HepG2 (cell line): ENCODE results near the gene PRMT7. TPM values are rescaled to one million over a fixed set of nuclear protein-coding genes. Genes with fewer than 3 reads are reported as not detected.

ENCODE experiments used
- ATAC-seq: fragments of 200-7000 bp; cut with Tn5 transposase; 3 replicates; pipeline ENCODE4 v1.9.1; 2020; ENCODE audit warnings: mild to moderate bottlenecking, moderate library complexity
- BruUV-seq: library from RNA; stranded (reverse); fragments of 400-500 nt; replicated peaks from 2 replicates; lab custom pipeline; 2021; lab: Mats Ljungman, UMichigan
- CTCF ChIA-PET: fragments of 300-600 bp; formaldehyde crosslinking; extraction: SDS; loops from one replicate; lab custom pipeline; 2021; ENCODE audit warnings: low total read pairs, inconsistent platforms, low intra/inter-chr PET ratio; lab: Yijun Ruan, JAX
- POLR2A ChIA-PET: fragments of 350-600 bp; sonication (Branson Sonifier 250); formaldehyde crosslinking; loops from one replicate; lab custom pipeline; 2020; ENCODE audit warnings: antibody characterized with exemption, inconsistent platforms; lab: Yijun Ruan, JAX
- DNase-seq: peaks from one replicate; pipeline ENCODE4 v3.0.0-alpha.2; 2015; ENCODE audit warnings: low spot score
- FAIRE-seq: peaks from 3 replicates; lab custom pipeline; 2011; peaks lifted over from hg19 to GRCh38; lab: Jason Lieb, UNC
- H2AFZ ChIP-seq: one replicate; pipeline ENCODE4 v1.6.1; 2011; ENCODE audit warnings: low read length, inconsistent platforms
- H3K27ac ChIP-seq: fragments of 300-600 bp; 3 replicates; pipeline ENCODE4 v1.8.0; 2011; ENCODE audit warnings: mixed run types, mild to moderate bottlenecking, mixed read lengths, low read length, inconsistent platforms; ENCODE audit not compliant: insufficient read depth; ENCODE audit errors: extremely low read length
- H3K27me3 ChIP-seq, 2 experiments: fragments of 200-600 bp in 1 of 2; 2 replicates in 1 of 2; 3 replicates in 1 of 2; pipeline versions ENCODE4 v1.6.0 to v1.8.0; 2011; ENCODE audit warnings: low read length in 2 of 2, mild to moderate bottlenecking in 2 of 2, moderate library complexity in 2 of 2, inconsistent platforms in 1 of 2; ENCODE audit not compliant: insufficient read depth in 2 of 2, control insufficient read depth in 1 of 2
- H3K36me3 ChIP-seq, 2 experiments: fragments of 200-600 bp in 1 of 2; replicated peaks in 1 of 2; 2 replicates in 1 of 2; 3 replicates in 1 of 2; pipeline versions ENCODE4 v1.5.1 to v1.8.0; 2011; ENCODE audit warnings: low read length in 2 of 2, inconsistent platforms in 1 of 2; ENCODE audit not compliant: insufficient read depth in 2 of 2, control insufficient read depth in 1 of 2
- H3K4me1 ChIP-seq: 2 replicates; pipeline ENCODE4 v1.5.1; 2012; ENCODE audit warnings: low read length, inconsistent platforms; ENCODE audit not compliant: insufficient read depth
- H3K4me2 ChIP-seq: 2 replicates; pipeline ENCODE4 v1.6.0; 2011; ENCODE audit warnings: low read depth, low read length, inconsistent platforms
- H3K4me3 ChIP-seq, 3 experiments: fragments of 200-600 bp in 1 of 3; sonication (generic), shearing (Covaris generic) in 1 of 3; replicated peaks in 1 of 3; 2 replicates each; pipeline ENCODE4 v1.5.1; 2011 to 2016; ENCODE audit warnings: low read length in 3 of 3, inconsistent platforms in 2 of 3, low read depth in 2 of 3, mild to moderate bottlenecking in 2 of 3, control low read depth in 1 of 3, mixed read lengths in 1 of 3; ENCODE audit not compliant: insufficient read depth in 1 of 3
- H3K79me2 ChIP-seq: one replicate; pipeline ENCODE4 v1.6.1; 2011; ENCODE audit warnings: low read length, inconsistent platforms; ENCODE audit not compliant: insufficient read depth
- H3K9ac ChIP-seq: 2 replicates; pipeline ENCODE4 v1.6.0; 2011; ENCODE audit warnings: mild to moderate bottlenecking, low read depth, low read length, inconsistent platforms; ENCODE audit not compliant: insufficient read depth
- H3K9me3 ChIP-seq: 2 replicates; pipeline ENCODE4 v1.5.1; 2012; ENCODE audit warnings: mild to moderate bottlenecking, low read length
- H4K20me1 ChIP-seq: 2 replicates; pipeline ENCODE4 v1.6.0; 2011; ENCODE audit warnings: inconsistent platforms, mild to moderate bottlenecking, low read length, moderate library complexity; ENCODE audit not compliant: insufficient read depth
- GFI1 ChIP-seq: sonication (generic); formaldehyde crosslinking; IDR thresholded peaks from 2 replicates; pipeline ENCODE4 v1.5.0; 2020; ENCODE audit warnings: missing genetic modification reagents, mild to moderate bottlenecking, borderline replicate concordance
- HCFC1 ChIP-seq: fragments of 150-350 bp; IDR thresholded peaks from 2 replicates; pipeline ENCODE4 v1.6.1; 2014; ENCODE audit warnings: low read depth, low read length
- JUND ChIP-seq: sonication (generic); formaldehyde crosslinking; IDR thresholded peaks from 2 replicates; pipeline ENCODE4 v1.8.0; 2022; ENCODE audit warnings: mild to moderate bottlenecking, missing genetic modification reagents
- NAIF1 ChIP-seq: sonication (generic); formaldehyde crosslinking; IDR thresholded peaks from 2 replicates; pipeline ENCODE4 v1.5.0; 2020; ENCODE audit warnings: mild to moderate bottlenecking, missing genetic modification reagents, borderline replicate concordance
- NCOA5 ChIP-seq: sonication (generic); formaldehyde crosslinking; IDR thresholded peaks from 2 replicates; pipeline ENCODE4 v1.4.0; 2020; ENCODE audit warnings: missing genetic modification reagents
- NFKB2 ChIP-seq: sonication (generic); formaldehyde crosslinking; IDR thresholded peaks from 2 replicates; pipeline ENCODE4 v1.4.0; 2020; ENCODE audit warnings: missing genetic modification reagents, borderline replicate concordance
- POLR2AphosphoS5 ChIP-seq: IDR thresholded peaks from 2 replicates; pipeline ENCODE4 v1.6.1; 2012; ENCODE audit warnings: low read depth, low read length
- REST ChIP-seq, 2 experiments: IDR thresholded peaks; 2 replicates each; pipeline ENCODE4 v1.6.1; 2011 to 2012; ENCODE audit warnings: low read length in 2 of 2, borderline replicate concordance in 1 of 2, low read depth in 1 of 2, mild to moderate bottlenecking in 1 of 2, moderate library complexity in 1 of 2
- SIN3B ChIP-seq: fragments of 150-350 bp; IDR thresholded peaks from 2 replicates; pipeline ENCODE4 v1.6.1; 2014; ENCODE audit warnings: low read length
- TBP ChIP-seq: sonication (generic); formaldehyde crosslinking; IDR thresholded peaks from 2 replicates; pipeline ENCODE4 v1.5.0; 2020; ENCODE audit warnings: missing genetic modification reagents
- ZC3H13 ChIP-seq: sonication (generic); formaldehyde crosslinking; IDR thresholded peaks from 2 replicates; pipeline ENCODE4 v1.8.1; 2023; ENCODE audit warnings: mild to moderate bottlenecking, missing genetic modification reagents, moderate library complexity
- ZFX ChIP-seq: sonication (generic); formaldehyde crosslinking; IDR thresholded peaks from 2 replicates; pipeline ENCODE4 v1.4.0; 2020; ENCODE audit warnings: mild to moderate bottlenecking, low read depth, missing genetic modification reagents, moderate library complexity
- ZKSCAN1 ChIP-seq: fragments of 150-350 bp; IDR thresholded peaks from 2 replicates; pipeline ENCODE4 v1.6.1; 2014; ENCODE audit warnings: low read length
- ZNF292 ChIP-seq: sonication (generic); formaldehyde crosslinking; IDR thresholded peaks from 2 replicates; pipeline ENCODE4 v1.8.1; 2022; ENCODE audit warnings: mild to moderate bottlenecking, low read depth, missing genetic modification reagents, borderline replicate concordance
- ZNF33B ChIP-seq: sonication (generic); formaldehyde crosslinking; IDR thresholded peaks from 2 replicates; pipeline ENCODE4 v1.5.1; 2020; ENCODE audit warnings: mild to moderate bottlenecking, missing genetic modification reagents
- ZNF350 ChIP-seq: sonication (generic); formaldehyde crosslinking; IDR thresholded peaks from 2 replicates; pipeline ENCODE4 v1.4.0; 2020; ENCODE audit warnings: mild to moderate bottlenecking, low read depth, missing genetic modification reagents, borderline replicate concordance
- WGBS: methylation state at CpG from one replicate; pipeline ENCODE4 v1.1.6; 2017; ENCODE audit warnings: low lambda C conversion rate; 5-methylcytosine and 5-hydroxymethylcytosine counted together
- in situ Hi-C: cut with HindIII; loops from 2 replicates; pipeline ENCODE4 v1.10.0; 2017; ENCODE audit warnings: low pct_unique_long_range_greater_than_20kb; ENCODE audit not compliant: extremely low pct_ligation_motif_present
- intact Hi-C: fragments of 100-400 bp; cut with micrococcal nuclease; formaldehyde crosslinking; loops from one replicate; pipeline ENCODE4 v1.10.0; 2022; ENCODE audit not compliant: unreplicated experiment
- polyA plus RNA-seq, 8 experiments: library from polyadenylated mRNA; depleted of rRNA in 3 of 8; stranded (reverse) in 7 of 8; unstranded in 1 of 8; fragments of >200 nt; fragmentation: Illumina TruSeq in 4 of 8; extraction: Trizol in 4 of 8; gene quantifications; 2 replicates each; pipeline versions ENCODE4 v1.2.1 to v1.2.3, GENCODE V29; 2011 to 2016; ENCODE audit warnings: low read depth in 4 of 8, missing spikeins in 1 of 8, mixed read lengths in 1 of 8; ENCODE audit not compliant: insufficient read depth in 1 of 8
- total RNA-seq, 5 experiments: library from RNA; depleted of rRNA; stranded (reverse); fragments of >200 nt; fragmentation: Illumina TruSeq; extraction: Trizol; gene quantifications; 2 replicates each; pipeline ENCODE4 v1.2.3, GENCODE V29; 2016; ENCODE audit warnings: low read depth in 1 of 5
- TF ChIP-seq, protein P1 (sequence below): IDR thresholded peaks from 2 replicates; pipeline ENCODE4 v1.6.1; 2018; ENCODE audit warnings: missing genetic modification reagents, mild to moderate bottlenecking, missing compliant biosample characterization
- TF ChIP-seq, protein P2 (sequence below): sonication (generic); formaldehyde crosslinking; conservative IDR thresholded peaks from 2 replicates; pipeline ENCODE4 v1.8.0; 2022; ENCODE audit warnings: low read depth, missing genetic modification reagents

The PRMT7 gene
- total and polyA plus RNA-seq, 2 of the 13 experiments (the other 11 are each of a cell fraction or from before 2014, with no cell fraction given), result 47.5 to 55.0 TPM

GRCh38 chr16:68284847-68285246 lies 26.0 kb upstream of the PRMT7 start:
- Histone ChIP-seq H3K9ac (no peak overlapping the region), H3K4me1 (peaks cover 68% of the 10 kb centered on the region), H3K36me3 (peaks cover 20 to 58% of the 10 kb centered on the region in 2 experiments), H4K20me1 (no peaks in the 10 kb centered on the region), H3K9me3 (no peaks in the 10 kb centered on the region), H3K4me2 (no peak overlapping the region), H3K79me2 (peaks cover 46% of the 10 kb centered on the region), H3K27me3 (no peaks in the 10 kb centered on the region), H3K4me3 (no peak overlapping the region), H2AFZ (no peak overlapping the region), H3K27ac (no peak overlapping the region)
- no peak for ATAC-seq
- FAIRE-seq, result no peak
- POLR2A ChIA-PET, result interaction anchor here (0.9 to 4.3 kb wide), 4 partner anchors 9 to 48 kb away, joined by 3 to 22 read pairs (median 6); partner anchors contain the start of genes ESRP2, PRMT7, SLC7A6 and SLC7A6OS
- 92% methylated on average over 5 of the region's 5 CpGs for WGBS
- in situ Hi-C loops, result no loop called here
- CTCF ChIA-PET, result no interaction called here
- DNase-seq, result no peak
- TF ChIP-seq NCOA5 (CRISPR knock-in tag), result no peak
- TF ChIP-seq NFKB2 (CRISPR knock-in tag), result no peak
- TF ChIP-seq ZFX (CRISPR knock-in tag), result no peak
- TF ChIP-seq ZC3H13 (CRISPR knock-in tag), result no peak
- TF ChIP-seq ZNF292, result no peak
- TF ChIP-seq POLR2AphosphoS5, result no peak
- TF ChIP-seq ZNF33B (CRISPR knock-in tag), result no peak
- TF ChIP-seq NAIF1 (CRISPR knock-in tag), result no peak
- TF ChIP-seq HCFC1, result no peak
- TF ChIP-seq ZKSCAN1, result no peak
- no peak for TF ChIP-seq TBP (CRISPR knock-in tag)
- TF ChIP-seq JUND (CRISPR knock-in tag), result no peak
- TF ChIP-seq SIN3B, result no peak
- no peak for TF ChIP-seq GFI1 (CRISPR knock-in tag)
- TF ChIP-seq, protein P1, sequence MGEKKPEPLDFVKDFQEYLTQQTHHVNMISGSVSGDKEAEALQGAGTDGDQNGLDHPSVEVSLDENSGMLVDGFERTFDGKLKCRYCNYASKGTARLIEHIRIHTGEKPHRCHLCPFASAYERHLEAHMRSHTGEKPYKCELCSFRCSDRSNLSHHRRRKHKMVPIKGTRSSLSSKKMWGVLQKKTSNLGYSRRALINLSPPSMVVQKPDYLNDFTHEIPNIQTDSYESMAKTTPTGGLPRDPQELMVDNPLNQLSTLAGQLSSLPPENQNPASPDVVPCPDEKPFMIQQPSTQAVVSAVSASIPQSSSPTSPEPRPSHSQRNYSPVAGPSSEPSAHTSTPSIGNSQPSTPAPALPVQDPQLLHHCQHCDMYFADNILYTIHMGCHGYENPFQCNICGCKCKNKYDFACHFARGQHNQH (CRISPR knock-in tag), result no peak
- no peak for TF ChIP-seq ZNF350 (CRISPR knock-in tag)
- TF ChIP-seq, protein P2, sequence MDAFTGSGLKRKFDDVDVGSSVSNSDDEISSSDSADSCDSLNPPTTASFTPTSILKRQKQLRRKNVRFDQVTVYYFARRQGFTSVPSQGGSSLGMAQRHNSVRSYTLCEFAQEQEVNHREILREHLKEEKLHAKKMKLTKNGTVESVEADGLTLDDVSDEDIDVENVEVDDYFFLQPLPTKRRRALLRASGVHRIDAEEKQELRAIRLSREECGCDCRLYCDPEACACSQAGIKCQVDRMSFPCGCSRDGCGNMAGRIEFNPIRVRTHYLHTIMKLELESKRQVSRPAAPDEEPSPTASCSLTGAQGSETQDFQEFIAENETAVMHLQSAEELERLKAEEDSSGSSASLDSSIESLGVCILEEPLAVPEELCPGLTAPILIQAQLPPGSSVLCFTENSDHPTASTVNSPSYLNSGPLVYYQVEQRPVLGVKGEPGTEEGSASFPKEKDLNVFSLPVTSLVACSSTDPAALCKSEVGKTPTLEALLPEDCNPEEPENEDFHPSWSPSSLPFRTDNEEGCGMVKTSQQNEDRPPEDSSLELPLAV, result no peak
- TF ChIP-seq REST (IDR thresholded peaks at IDR 0.05; ENCODE audit: borderline replicate concordance in 1 of 2, low read depth in 1 of 2, low read length in 2 of 2), result no peak
- intact Hi-C loops, result no loop called here
- BruUV-seq, result no TSS peak
